Measurements from ENCODE around the gene PSRC1. TPM values are rescaled to one million over a fixed set of nuclear protein-coding genes. Genes with fewer than 3 reads are reported as not detected.

Gene PSRC1
- total RNA-seq, 1 experiment from 2014 or later: 112 TPM

DNA sequence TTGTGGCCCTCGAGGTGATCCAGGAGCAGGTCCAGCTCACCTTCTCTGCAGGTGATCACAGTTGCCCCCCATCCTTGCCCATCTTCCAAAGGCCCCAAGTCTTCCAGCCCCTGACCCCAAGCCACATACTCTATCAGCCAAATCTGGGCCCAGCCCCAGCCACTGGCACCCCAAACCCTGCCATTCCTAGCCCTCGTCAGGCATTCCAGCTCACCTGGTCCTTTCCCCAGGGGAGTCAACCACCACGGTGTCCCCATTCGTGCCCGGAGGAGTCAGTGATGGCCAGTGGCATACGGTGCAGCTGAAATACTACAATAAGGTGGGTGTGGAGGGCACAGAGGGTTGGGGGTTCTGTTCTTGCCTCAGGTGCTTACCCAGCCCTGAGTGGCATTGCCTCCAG is 21.4 kb downstream of the PSRC1 start:
- Histone ChIP-seq H3K27me3 (ENCODE audit: control insufficient read depth, insufficient read depth, low read length) (no peaks in the 10 kb centered on the region), H3K36me3 (replicated peaks; ENCODE audit: control insufficient read depth, insufficient read depth, low read length) (peaks cover 6% of the 10 kb centered on the region), H3K4me3 (ENCODE audit: insufficient read depth, low read depth, low read length) (no peak overlapping the region)
- no peak for DNase-seq

DNA sequence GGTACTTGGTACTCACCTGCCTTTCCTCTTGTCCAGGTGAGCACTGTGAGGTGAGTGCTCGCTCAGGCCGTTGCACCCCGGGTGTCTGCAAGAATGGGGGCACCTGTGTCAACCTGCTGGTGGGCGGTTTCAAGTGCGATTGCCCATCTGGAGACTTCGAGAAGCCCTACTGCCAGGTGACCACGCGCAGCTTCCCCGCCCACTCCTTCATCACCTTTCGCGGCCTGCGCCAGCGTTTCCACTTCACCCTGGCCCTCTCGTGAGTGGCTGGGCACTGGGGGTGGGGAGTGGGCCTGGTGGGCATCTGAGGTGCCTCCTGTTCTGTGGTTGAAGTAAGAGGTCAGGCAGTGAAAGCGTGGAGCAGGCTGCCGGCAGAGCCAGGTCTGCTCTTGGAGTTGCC is 21.9 kb downstream of the PSRC1 start:
- no peak overlapping the region for H3K4me3 ChIP-seq (ENCODE audit: insufficient read depth, low read depth, low read length)
- no peak for DNase-seq
- no peaks in the 10 kb centered on the region for H3K27me3 ChIP-seq (ENCODE audit: control insufficient read depth, insufficient read depth, low read length)
- H3K36me3 ChIP-seq (replicated peaks; ENCODE audit: control insufficient read depth, insufficient read depth, low read length): peaks cover 6% of the 10 kb centered on the region

DNA sequence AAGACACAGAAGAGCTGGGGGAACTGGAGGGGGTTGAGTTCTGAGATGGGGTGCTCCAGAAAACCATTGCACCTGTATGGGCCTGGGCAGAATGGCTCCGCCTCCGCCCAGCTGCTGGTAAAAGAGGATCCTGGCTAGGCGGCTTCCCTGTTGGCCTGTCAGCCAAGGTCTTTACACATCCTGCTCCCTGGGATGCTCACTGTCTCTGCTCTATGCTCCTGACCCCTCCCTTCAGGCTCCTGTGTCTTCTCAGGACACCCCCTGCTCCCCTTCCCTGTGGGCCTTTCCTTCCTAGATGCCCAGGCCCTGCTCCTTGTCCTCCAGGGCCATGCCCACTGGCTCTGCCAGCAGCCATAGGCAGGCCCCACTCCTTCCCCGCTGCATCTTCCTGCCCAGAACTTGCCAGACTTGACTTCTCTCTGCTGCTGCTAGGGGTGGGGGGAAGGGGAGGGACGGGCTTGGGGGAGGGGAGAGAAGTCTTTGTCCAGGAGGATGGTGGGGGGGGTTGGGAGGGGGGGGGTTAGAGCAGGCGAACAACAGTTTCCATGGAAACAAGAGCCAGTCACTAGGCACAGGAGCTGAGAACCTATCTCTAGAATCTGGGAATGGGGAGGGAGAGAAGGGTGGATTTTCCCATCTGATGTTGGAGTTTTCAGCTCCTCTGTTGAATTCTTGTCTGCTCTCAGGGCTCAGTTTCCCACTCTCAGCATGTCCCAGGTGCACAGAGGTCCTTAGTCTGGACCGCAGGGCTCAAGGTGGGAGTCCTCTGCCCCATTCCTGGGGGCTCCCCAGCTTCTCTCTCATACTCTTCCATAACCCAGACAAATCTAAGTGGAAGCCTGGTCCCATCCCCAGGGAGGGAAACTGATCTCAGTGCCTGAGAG is 23.0 kb downstream of the PSRC1 start:
- peak; percentile 86 for DNase-seq

DNA sequence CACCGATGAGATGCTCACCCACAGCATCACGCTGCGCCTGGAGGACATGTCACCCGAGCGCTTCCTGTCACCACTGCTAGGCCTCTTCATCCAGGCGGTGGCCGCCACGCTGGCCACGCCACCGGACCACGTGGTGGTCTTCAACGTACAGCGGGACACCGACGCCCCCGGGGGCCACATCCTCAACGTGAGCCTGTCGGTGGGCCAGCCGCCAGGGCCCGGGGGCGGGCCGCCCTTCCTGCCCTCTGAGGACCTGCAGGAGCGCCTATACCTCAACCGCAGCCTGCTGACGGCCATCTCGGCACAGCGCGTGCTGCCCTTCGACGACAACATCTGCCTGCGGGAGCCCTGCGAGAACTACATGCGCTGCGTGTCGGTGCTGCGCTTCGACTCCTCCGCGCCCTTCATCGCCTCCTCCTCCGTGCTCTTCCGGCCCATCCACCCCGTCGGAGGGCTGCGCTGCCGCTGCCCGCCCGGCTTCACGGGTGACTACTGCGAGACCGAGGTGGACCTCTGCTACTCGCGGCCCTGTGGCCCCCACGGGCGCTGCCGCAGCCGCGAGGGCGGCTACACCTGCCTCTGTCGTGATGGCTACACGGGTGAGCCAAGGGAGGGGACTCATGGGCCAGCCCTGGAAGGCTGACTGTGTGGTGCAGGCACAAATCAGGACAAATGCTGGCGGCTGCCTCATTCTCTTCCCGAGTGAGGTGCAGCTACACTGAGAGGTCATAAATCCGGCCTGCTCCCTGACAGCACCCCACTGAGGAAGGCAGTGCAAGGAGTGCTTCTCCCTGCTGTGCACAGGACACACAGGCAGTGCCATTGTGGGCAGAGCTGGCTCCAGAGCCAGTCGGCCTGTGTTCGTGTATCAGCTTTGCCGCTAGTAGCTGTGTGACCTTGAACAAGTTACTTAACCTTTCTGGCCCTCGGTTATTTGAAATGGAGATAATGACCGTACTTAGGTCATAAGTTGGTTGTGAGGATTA is 24.2 kb downstream of the PSRC1 start:
- Histone ChIP-seq H3K4me3 (ENCODE audit: insufficient read depth, low read depth, low read length) (no peak overlapping the region), H3K36me3 (replicated peaks; ENCODE audit: control insufficient read depth, insufficient read depth, low read length) (no peaks in the 10 kb centered on the region), H3K27me3 (ENCODE audit: control insufficient read depth, insufficient read depth, low read length) (no peaks in the 10 kb centered on the region)
- DNase-seq: peak; percentile 62

More for the DNA sequence above, 23.0 kb downstream of the PSRC1 start:
- H3K36me3 ChIP-seq (replicated peaks; ENCODE audit: control insufficient read depth, insufficient read depth, low read length): peaks cover 5% of the 10 kb centered on the region
- H3K27me3 ChIP-seq (ENCODE audit: control insufficient read depth, insufficient read depth, low read length): no peaks in the 10 kb centered on the region
- no peak overlapping the region for H3K4me3 ChIP-seq (ENCODE audit: insufficient read depth, low read depth, low read length)

DNA sequence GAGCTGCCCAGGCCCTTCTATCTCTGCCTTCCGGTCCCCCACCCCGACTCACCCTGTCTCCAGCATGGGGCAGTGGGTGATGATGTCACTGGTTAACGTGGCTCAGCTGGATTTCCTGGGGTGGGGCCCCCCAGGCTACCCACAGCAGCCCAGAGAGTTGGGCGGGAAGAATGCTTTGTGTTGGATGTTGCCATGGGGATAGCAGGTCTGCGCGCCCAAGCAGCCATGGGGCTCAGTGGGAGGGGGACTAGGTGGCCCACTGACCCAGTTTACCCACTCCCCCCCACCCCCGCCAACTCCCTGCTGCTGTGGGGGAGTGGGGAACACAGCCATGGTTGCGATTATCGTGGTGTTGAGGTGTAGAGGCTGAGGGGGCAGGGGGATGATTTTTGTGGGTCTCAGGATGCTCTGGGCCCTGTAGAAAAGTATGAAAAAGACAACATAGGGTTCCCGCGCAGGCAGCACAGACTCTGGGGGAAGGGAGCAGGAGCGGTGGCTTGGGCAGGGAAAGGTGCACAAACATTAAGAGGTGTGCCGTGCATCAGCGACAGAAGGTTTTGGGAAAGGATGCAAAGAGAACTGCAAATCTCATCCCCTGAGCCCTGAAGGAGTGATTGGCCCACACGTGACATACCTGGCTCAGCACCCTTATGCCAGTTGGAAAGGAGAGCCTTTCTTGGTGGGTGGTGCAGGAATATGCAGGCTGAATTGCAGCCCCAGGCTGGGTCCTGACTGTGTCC is 25.1 kb downstream of the PSRC1 start:
- no peak overlapping the region for H3K4me3 ChIP-seq (ENCODE audit: insufficient read depth, low read depth, low read length)
- H3K36me3 ChIP-seq (replicated peaks; ENCODE audit: control insufficient read depth, insufficient read depth, low read length): no peaks in the 10 kb centered on the region
- DNase-seq: peak; percentile 48
- no peaks in the 10 kb centered on the region for H3K27me3 ChIP-seq (ENCODE audit: control insufficient read depth, insufficient read depth, low read length)

DNA sequence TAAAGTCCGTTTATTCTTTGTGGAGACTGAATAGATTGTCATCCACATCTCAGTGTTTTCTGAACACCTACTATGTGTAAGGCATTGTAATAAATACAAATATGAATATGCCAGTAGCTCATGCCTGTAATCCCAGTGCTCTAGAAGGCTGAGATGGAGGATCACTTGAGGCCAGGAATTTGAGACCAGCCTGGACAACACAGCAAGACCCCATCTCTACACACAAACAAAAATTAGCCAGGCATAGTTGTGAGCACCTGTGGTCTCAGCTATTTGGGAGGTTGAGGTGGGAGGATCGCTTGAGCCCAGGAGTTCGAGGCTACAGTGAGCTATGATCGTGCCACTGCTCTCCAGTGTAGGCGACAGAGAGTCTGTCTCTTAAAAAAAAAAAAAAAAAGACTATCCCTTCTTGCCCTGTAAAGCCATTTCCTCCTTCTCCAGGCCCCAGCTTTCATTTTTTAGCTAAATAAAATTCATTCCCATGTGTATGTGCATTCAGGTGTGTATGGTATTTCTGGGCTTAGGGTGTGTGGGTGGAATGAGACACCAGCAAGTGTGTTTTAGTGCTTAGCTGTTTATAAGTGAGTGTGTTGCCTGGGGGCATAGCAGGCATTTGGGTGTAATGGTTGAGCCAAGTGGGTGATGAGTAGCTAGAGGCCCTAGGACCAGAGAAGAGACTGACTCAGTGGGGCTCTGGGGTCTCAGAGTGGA is 25.8 kb downstream of the PSRC1 start:
- Histone ChIP-seq H3K4me3 (ENCODE audit: insufficient read depth, low read depth, low read length) (no peak overlapping the region), H3K27me3 (ENCODE audit: control insufficient read depth, insufficient read depth, low read length) (no peaks in the 10 kb centered on the region), H3K36me3 (replicated peaks; ENCODE audit: control insufficient read depth, insufficient read depth, low read length) (no peaks in the 10 kb centered on the region)
- DNase-seq: no peak

DNA sequence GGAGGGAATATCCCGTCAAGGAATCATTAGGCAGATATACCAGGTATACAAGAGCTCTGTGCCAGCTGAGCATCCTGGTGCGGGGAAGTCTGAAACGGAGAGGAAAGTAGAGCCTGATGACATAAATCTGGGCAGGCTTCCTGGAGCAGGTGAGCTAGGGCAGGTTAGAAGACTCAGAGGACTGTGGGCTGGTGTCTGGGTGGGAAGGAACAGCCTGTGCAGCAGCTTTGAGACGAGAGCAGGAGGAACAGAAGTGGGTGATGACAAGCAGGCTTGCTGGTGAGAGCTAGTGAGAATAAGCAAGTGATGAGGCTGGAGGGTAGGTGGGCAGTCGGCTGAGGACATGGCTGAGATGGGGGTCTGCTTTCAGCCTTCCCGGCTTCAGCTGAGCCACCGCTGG is 26.9 kb downstream of the PSRC1 start:
- Histone ChIP-seq H3K4me3 (ENCODE audit: insufficient read depth, low read depth, low read length) (no peak overlapping the region), H3K27me3 (ENCODE audit: control insufficient read depth, insufficient read depth, low read length) (peaks cover 7% of the 10 kb centered on the region), H3K36me3 (replicated peaks; ENCODE audit: control insufficient read depth, insufficient read depth, low read length) (no peaks in the 10 kb centered on the region)
- peak; percentile 33 for DNase-seq

DNA sequence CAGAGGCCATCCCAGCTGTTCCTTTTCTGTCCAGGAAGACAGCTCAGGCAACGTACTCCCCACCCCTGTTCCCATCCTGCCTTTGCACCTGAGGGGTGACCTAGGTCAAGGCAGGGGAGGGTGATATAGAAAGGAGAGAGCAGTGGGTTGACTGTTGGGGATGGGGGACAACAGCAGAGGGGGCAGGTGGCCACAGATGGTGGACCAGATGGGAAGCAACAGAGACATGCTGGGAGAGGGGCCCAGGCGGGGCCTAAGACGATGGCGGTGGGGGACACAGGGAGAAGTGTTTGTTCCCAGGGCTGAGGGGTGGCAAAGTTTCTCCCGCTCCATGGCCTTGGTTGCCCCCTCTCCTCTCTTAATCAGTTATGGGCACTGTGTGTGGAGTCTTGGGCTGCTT is 27.3 kb downstream of the PSRC1 start:
- Histone ChIP-seq H3K4me3 (ENCODE audit: insufficient read depth, low read depth, low read length) (no peak overlapping the region), H3K27me3 (ENCODE audit: control insufficient read depth, insufficient read depth, low read length) (peaks cover 11% of the 10 kb centered on the region), H3K36me3 (replicated peaks; ENCODE audit: control insufficient read depth, insufficient read depth, low read length) (no peaks in the 10 kb centered on the region)
- peak; percentile 48 for DNase-seq

DNA sequence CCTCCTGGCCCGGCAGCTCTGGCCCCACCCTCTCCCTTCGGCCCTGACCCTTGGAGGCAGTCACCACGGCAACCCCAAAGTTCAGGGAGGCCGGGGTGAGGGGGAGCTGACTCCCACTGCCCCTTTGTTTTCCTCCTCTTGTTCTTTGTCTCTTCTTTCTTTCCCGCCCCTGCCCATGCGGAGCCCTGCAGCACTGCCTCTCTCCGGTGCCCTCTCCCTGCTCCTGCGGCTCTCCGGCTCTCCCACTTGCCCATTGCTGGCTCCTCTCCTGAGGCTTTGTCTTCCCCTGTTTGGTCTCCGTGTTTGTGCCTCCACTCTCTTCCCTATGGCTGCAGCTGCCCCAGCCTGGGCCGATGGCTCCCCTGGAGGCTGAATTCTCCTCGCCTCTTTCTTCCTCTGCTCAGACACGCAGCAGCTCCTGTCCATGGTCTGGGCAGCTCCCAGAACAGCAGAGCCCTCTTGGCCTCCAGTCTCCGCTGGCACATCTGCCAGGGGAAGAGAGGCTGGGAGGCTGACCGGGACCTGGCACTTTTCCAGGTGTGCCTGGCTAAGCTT is 27.8 kb downstream of the PSRC1 start:
- H3K27me3 ChIP-seq (ENCODE audit: control insufficient read depth, insufficient read depth, low read length): peaks cover 16% of the 10 kb centered on the region
- DNase-seq: peak; percentile 90
- H3K4me3 ChIP-seq (ENCODE audit: insufficient read depth, low read depth, low read length): no peak overlapping the region
- H3K36me3 ChIP-seq (replicated peaks; ENCODE audit: control insufficient read depth, insufficient read depth, low read length): no peaks in the 10 kb centered on the region

DNA sequence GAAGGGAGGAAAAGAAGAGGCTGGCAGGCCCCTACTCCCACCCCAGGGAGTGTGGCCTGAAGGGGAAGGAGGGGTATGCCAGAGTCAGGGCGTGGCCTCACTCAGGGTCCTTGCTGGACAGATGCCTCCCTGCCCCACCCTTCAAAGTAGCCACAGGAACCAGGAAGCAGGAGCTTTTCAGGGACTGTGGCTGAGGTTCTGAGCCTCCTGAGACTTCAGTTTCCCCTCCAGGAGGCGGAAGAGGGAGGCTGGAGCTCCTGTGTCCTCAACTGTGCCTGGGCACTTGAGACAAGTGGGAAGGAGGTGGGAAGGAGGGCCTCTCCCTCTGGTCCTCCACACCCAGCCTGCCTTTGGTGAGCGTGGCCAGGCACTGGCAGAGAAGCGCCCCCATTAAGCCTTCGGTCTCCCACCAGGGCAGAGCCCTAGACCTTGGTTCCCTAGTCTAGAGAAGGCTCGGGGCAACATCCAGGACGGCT is 28.3 kb downstream of the PSRC1 start:
- H3K27me3 ChIP-seq (ENCODE audit: control insufficient read depth, insufficient read depth, low read length): peaks cover 19% of the 10 kb centered on the region
- DNase-seq: no peak
- H3K36me3 ChIP-seq (replicated peaks; ENCODE audit: control insufficient read depth, insufficient read depth, low read length): no peaks in the 10 kb centered on the region
- no peak overlapping the region for H3K4me3 ChIP-seq (ENCODE audit: insufficient read depth, low read depth, low read length)

DNA sequence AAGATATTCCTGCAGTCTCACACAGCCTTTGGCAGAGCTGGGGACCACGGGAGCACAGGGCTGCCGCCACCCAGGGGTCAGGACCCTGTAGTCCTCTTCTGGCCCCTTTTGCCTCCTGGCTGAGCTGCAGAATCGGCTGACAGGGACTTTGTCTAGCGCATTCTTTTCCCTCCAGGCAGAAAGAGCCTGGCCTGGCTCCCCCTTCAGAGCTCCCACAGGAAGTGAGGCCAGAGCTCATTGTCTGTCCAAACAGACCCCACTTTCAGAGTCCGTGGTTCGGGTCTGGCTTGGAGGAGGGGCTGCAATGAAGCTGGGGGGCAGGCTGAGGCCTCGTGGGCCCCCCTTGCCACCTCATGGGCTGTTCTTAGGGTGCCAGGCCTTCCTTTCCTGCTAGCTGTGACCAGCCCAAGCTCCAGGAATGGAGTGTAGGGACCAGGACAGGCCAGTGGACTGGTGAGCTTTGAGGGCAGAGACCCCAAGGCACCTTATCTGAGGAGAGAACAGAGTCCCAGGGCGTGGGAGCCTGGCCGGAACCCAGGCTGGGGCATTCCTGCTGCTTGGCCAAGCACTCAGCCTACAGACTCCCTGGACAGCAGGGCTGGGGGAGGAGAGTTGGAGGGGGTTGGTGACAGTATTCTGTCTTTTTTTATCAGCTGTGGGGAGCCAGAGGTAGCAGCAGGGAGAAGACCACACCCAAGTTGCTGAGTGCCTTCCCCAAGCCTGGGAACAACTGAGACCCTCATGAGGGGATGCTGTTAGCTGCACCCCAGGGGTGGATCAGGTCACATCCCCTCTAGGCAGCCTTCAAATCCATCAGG is 28.9 kb downstream of the PSRC1 start:
- DNase-seq: peak; percentile 85
- Histone ChIP-seq H3K4me3 (ENCODE audit: insufficient read depth, low read depth, low read length) (no peak overlapping the region), H3K36me3 (replicated peaks; ENCODE audit: control insufficient read depth, insufficient read depth, low read length) (no peaks in the 10 kb centered on the region), H3K27me3 (ENCODE audit: control insufficient read depth, insufficient read depth, low read length) (peaks cover 19% of the 10 kb centered on the region)

DNA sequence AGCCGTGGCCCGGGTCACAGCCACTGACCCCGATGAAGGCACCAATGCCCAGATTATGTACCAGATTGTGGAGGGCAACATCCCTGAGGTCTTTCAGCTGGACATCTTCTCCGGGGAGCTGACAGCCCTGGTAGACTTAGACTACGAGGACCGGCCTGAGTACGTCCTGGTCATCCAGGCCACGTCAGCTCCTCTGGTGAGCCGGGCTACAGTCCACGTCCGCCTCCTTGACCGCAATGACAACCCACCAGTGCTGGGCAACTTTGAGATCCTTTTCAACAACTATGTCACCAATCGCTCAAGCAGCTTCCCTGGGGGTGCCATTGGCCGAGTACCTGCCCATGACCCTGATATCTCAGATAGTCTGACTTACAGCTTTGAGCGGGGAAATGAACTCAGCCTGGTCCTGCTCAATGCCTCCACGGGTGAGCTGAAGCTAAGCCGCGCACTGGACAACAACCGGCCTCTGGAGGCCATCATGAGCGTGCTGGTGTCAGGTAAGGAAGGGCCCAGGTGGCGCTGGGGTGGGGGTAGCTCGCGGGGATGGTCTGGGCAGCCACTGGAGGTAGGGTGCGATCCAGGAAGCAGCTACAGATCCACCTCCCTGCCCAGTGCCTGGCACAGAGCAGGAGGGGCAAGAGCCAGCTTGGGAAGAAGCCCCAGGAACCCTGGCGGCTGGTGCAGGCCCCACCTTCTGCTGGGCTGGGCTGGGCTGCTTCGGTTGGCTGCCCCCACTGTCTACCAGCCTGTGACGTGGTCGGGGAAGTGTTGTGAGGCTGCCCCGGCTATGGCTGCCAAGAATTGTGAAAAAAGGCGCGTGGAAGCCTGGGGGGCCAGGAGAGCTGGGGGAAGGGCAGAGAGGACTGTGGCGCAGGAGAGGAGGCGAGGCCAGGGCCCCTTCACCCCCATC is 29.8 kb downstream of the PSRC1 start:
- peaks cover 25% of the 10 kb centered on the region for H3K27me3 ChIP-seq (ENCODE audit: control insufficient read depth, insufficient read depth, low read length)
- H3K36me3 ChIP-seq (replicated peaks; ENCODE audit: control insufficient read depth, insufficient read depth, low read length): no peaks in the 10 kb centered on the region
- no peak for DNase-seq
- no peak overlapping the region for H3K4me3 ChIP-seq (ENCODE audit: insufficient read depth, low read depth, low read length)

Data from H7 (cell line).